Endothelial cell of umbilical vein (primary cell): ENCODE measurements around the gene TIRAP. TPM values are rescaled to one million over a fixed set of nuclear protein-coding genes. Genes with fewer than 3 reads are reported as not detected.
"Not testable (repeated sequence)": the region's sequence is repeated elsewhere in the genome, so short reads cannot be mapped to it uniquely, and the experiment has no call there.

ENCODE experiments used
- BruUV-seq: library from RNA; stranded (reverse); fragments of 400-500 nt; replicated peaks from 2 replicates; lab custom pipeline; 2021; lab: Mats Ljungman, UMichigan
- CTCF ChIA-PET: fragments of 300-600, 350-600 bp; sonication (Branson Sonifier 250); formaldehyde crosslinking; loops from one replicate; lab custom pipeline; 2021; ENCODE audit warnings: antibody characterized with exemption, inconsistent platforms; lab: Charles Lee
- POLR2A ChIA-PET: fragments of 300-600, 350-600 bp; sonication (Branson Sonifier 250); formaldehyde crosslinking; loops from one replicate; lab custom pipeline; 2021; ENCODE audit warnings: antibody characterized with exemption, inconsistent platforms; lab: Charles Lee
- DNase-seq: peaks from one replicate; pipeline ENCODE4 v3.0.0-alpha.2; 2011; ENCODE audit warnings: low read depth, low spot score
- FAIRE-seq: peaks from 2 replicates; lab custom pipeline; 2011; peaks lifted over from hg19 to GRCh38; lab: Jason Lieb, UNC
- H2AFZ ChIP-seq: 2 replicates; pipeline ENCODE4 v1.6.0; 2012; ENCODE audit warnings: low read depth, low read length, control low read depth, inconsistent platforms
- H3K27ac ChIP-seq: 2 replicates; pipeline ENCODE4 v1.5.1; 2011; ENCODE audit warnings: low read depth, mild to moderate bottlenecking, control low read depth, low read length, moderate library complexity; ENCODE audit not compliant: insufficient read depth
- H3K27me3 ChIP-seq, 2 experiments: 2 replicates each; pipeline versions ENCODE4 v1.6.0 to v1.6.1; 2011; ENCODE audit warnings: low read length in 2 of 2, mixed read lengths in 1 of 2; ENCODE audit not compliant: control insufficient read depth in 2 of 2, insufficient read depth in 2 of 2
- H3K36me3 ChIP-seq, 2 experiments: 2 replicates in 1 of 2; 3 replicates in 1 of 2; pipeline ENCODE4 v1.5.1; 2011; ENCODE audit warnings: low read length in 2 of 2, mild to moderate bottlenecking in 1 of 2, moderate library complexity in 1 of 2; ENCODE audit not compliant: control insufficient read depth in 2 of 2, insufficient read depth in 2 of 2; ENCODE audit errors: extremely low read depth in 1 of 2
- H3K4me1 ChIP-seq: 3 replicates; pipeline ENCODE4 v1.5.1; 2011; ENCODE audit warnings: mild to moderate bottlenecking, low read length; ENCODE audit not compliant: control insufficient read depth, insufficient read depth; ENCODE audit errors: extremely low read depth
- H3K4me2 ChIP-seq: 2 replicates; pipeline ENCODE4 v1.6.1; 2011; ENCODE audit warnings: low read length, control low read depth, mixed read lengths; ENCODE audit not compliant: insufficient read depth
- H3K4me3 ChIP-seq, 3 experiments: fragments of 200-600 bp in 1 of 3; sonication (generic), shearing (Covaris generic) in 1 of 3; replicated peaks in 1 of 3; 2 replicates each; pipeline ENCODE4 v1.5.1; 2011 to 2016; ENCODE audit warnings: control low read depth in 3 of 3, low read length in 3 of 3, mild to moderate bottlenecking in 2 of 3, inconsistent platforms in 1 of 3, low read depth in 1 of 3, moderate library complexity in 1 of 3; ENCODE audit not compliant: insufficient read depth in 1 of 3
- H3K79me2 ChIP-seq: 2 replicates; pipeline ENCODE4 v1.6.0; 2012; ENCODE audit warnings: low read length, inconsistent platforms; ENCODE audit not compliant: control insufficient read depth, insufficient read depth
- H3K9ac ChIP-seq: replicated peaks from 2 replicates; pipeline ENCODE3; 2011; ENCODE audit warnings: low read length, control low read depth; ENCODE audit not compliant: insufficient read depth; ENCODE audit errors: extremely low read depth
- H3K9me1 ChIP-seq: replicated peaks from 3 replicates; pipeline ENCODE4 v1.6.0; 2011; ENCODE audit warnings: mild to moderate bottlenecking, low read length; ENCODE audit not compliant: control insufficient read depth, insufficient read depth; ENCODE audit errors: extremely low read depth
- H3K9me3 ChIP-seq: replicated peaks from 2 replicates; pipeline ENCODE4 v1.5.1; 2012; ENCODE audit warnings: low read length, inconsistent platforms; ENCODE audit not compliant: control insufficient read depth, insufficient read depth
- H4K20me1 ChIP-seq: replicated peaks from 2 replicates; pipeline ENCODE3; 2011; ENCODE audit warnings: mild to moderate bottlenecking, low read length; ENCODE audit not compliant: control insufficient read depth, insufficient read depth; ENCODE audit errors: extremely low read depth
- CTCF ChIP-seq, 2 donors: IDR thresholded peaks; 1 replicate in 1 of 2; 2 replicates in 1 of 2; pipeline ENCODE4 v1.5.1; 2011; ENCODE audit warnings: low read length in 2 of 2, mild to moderate bottlenecking in 2 of 2, moderate library complexity in 2 of 2, control low read depth in 1 of 2, inconsistent platforms in 1 of 2, low read depth in 1 of 2; ENCODE audit not compliant: insufficient read depth in 1 of 2; ENCODE audit errors: extremely low read depth in 1 of 2
- EZH2 ChIP-seq: IDR thresholded peaks from 2 replicates; pipeline ENCODE4 v1.6.1; 2012; ENCODE audit warnings: borderline replicate concordance, low read depth, mild to moderate bottlenecking, moderate library complexity, low read length, inconsistent platforms; ENCODE audit not compliant: severe bottlenecking
- FOS ChIP-seq: IDR thresholded peaks from 2 replicates; pipeline ENCODE4 v1.6.1; 2011; ENCODE audit warnings: mild to moderate bottlenecking, low read length, moderate library complexity, borderline replicate concordance; ENCODE audit not compliant: insufficient read depth
- GATA2 ChIP-seq: IDR thresholded peaks from 2 replicates; pipeline ENCODE4 v1.7.0; 2011; ENCODE audit warnings: low read depth, mild to moderate bottlenecking, moderate library complexity, mixed read lengths, low read length; ENCODE audit not compliant: insufficient read length, insufficient read depth
- JUN ChIP-seq: IDR thresholded peaks from 2 replicates; pipeline ENCODE4 v1.6.1; 2011; ENCODE audit warnings: borderline replicate concordance, low read depth; ENCODE audit not compliant: insufficient read length, insufficient read depth
- MAX ChIP-seq: IDR thresholded peaks from 2 replicates; pipeline ENCODE4 v1.6.1; 2011; ENCODE audit not compliant: insufficient read depth, insufficient read length
- MYC ChIP-seq: IDR thresholded peaks from one replicate; pipeline ENCODE4 v1.6.1; 2011; ENCODE audit warnings: mild to moderate bottlenecking, low read depth, low read length
- POLR2A ChIP-seq: IDR thresholded peaks from 2 replicates; pipeline ENCODE4 v1.6.1; 2012; ENCODE audit warnings: low read depth, mild to moderate bottlenecking, control low read depth, low read length
- POLR2AphosphoS5 ChIP-seq: IDR thresholded peaks from 2 replicates; pipeline ENCODE4 v1.6.1; 2012; ENCODE audit warnings: low read depth, mild to moderate bottlenecking, control low read depth, low read length, moderate library complexity; ENCODE audit not compliant: insufficient read depth
- dilution Hi-C: fragments of 300-500 bp; cut with MboI; formaldehyde crosslinking; loops from one replicate; pipeline ENCODE4 v1.15.0; 2019; ENCODE audit warnings: low sequenced_read_pairs; ENCODE audit not compliant: extremely low pct_ligation_motif_present
- intact Hi-C: fragments of 100-400 bp; cut with micrococcal nuclease; formaldehyde crosslinking; loops from one replicate; pipeline ENCODE4 v1.10.0; 2022
- polyA plus RNA-seq, 4 experiments: library from polyadenylated mRNA; depleted of rRNA in 3 of 4; stranded (reverse) in 3 of 4; unstranded in 1 of 4; fragments of >200 nt; gene quantifications; 2 replicates each; pipeline versions ENCODE4 v1.2.1 to v1.2.3, GENCODE V29; 2011 to 2012; ENCODE audit warnings: missing spikeins in 1 of 4
- total RNA-seq: library from RNA; stranded (reverse); gene quantifications from 2 replicates; pipeline ENCODE4 v1.2.3, GENCODE V29; 2021

Gene TIRAP
- total and polyA plus RNA-seq, 2 donors (not counting 3 experiments of a cell fraction or from before 2014, with no cell fraction given): 9.3 to 11.0 TPM

- no peaks in the 10 kb centered on the region for H3K27me3 ChIP-seq
- H3K79me2 ChIP-seq: no peaks in the 10 kb centered on the region
- intact Hi-C loops: no loop called here
- H2AFZ ChIP-seq: no peak overlapping the region
- no TSS peak for BruUV-seq
- DNase-seq (no peak), FAIRE-seq (no peak)
- ChIA-PET POLR2A (no interaction called here), CTCF (no interaction called here)
- no peak for TF ChIP-seq GATA2
- TF ChIP-seq MAX: no peak
- TF ChIP-seq FOS: no peak
- TF ChIP-seq POLR2AphosphoS5: no peak
- no peak for TF ChIP-seq JUN
- TF ChIP-seq POLR2A: no peak
- no peak for TF ChIP-seq CTCF (IDR thresholded peaks at IDR 0.05; ENCODE audit: extremely low read depth in 1 of 2, insufficient read depth in 1 of 2, low read depth in 1 of 2, low read length in 2 of 2)
- TF ChIP-seq EZH2: no peak
- TF ChIP-seq MYC: no peak
- no peaks in the 10 kb centered on the region for H4K20me1 ChIP-seq
- H3K4me3 ChIP-seq: no peak overlapping the region
- peaks cover 10 to 16% of the 10 kb centered on the region in 2 experiments for H3K36me3 ChIP-seq
- no peak overlapping the region for H3K27ac ChIP-seq
- no peaks in the 10 kb centered on the region for H3K4me1 ChIP-seq
- H3K4me2 ChIP-seq: no peak overlapping the region
- no peaks in the 10 kb centered on the region for H3K9me3 ChIP-seq
- no peak overlapping the region for H3K9ac ChIP-seq
- peaks cover 3% of the 10 kb centered on the region for H3K9me1 ChIP-seq
- dilution Hi-C loops: no loop called here
Observed at GRCh38 chr11:126254819-126255218, 28.1 kb upstream of the TIRAP start.

GRCh38 chr11:126255507-126255906 lies 27.4 kb upstream of the TIRAP start:
- H3K9me1 ChIP-seq, H3K4me2 ChIP-seq, BruUV-seq, H3K79me2 ChIP-seq, H3K27ac ChIP-seq, POLR2A ChIA-PET, H3K9me3 ChIP-seq, H3K9ac ChIP-seq, H2AFZ ChIP-seq, H3K27me3 ChIP-seq, H4K20me1 ChIP-seq, FAIRE-seq, DNase-seq, H3K4me3 ChIP-seq, H3K4me1 ChIP-seq, CTCF ChIA-PET, dilution Hi-C loops, intact Hi-C loops: not testable (repeated sequence)
- peaks cover 10 to 16% of the 10 kb centered on the region in 2 experiments for H3K36me3 ChIP-seq
